ENCODE measurements around the gene RPP30.

RPP30 gene

DNA sequence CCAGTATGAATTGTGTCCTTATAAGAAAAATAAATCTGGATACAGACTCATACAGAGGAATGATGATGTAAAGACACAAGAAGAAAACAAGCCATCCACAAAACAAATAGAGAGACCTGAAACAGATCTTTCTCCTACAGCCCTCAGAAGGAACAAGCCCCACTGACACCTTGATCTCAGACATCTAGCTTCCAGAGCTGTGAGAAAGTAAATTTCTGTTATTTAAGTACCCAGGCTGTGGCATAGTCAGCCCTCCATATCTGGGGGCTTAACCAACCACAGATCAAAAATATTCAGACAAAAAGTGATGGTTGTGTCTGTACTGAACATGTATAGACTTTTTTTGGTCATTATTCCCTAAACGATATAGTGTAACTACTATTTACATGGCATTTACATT, 73.0 kb downstream of the RPP30 start:
- no peak for DNase-seq (ENCODE audit: low read depth)

DNA sequence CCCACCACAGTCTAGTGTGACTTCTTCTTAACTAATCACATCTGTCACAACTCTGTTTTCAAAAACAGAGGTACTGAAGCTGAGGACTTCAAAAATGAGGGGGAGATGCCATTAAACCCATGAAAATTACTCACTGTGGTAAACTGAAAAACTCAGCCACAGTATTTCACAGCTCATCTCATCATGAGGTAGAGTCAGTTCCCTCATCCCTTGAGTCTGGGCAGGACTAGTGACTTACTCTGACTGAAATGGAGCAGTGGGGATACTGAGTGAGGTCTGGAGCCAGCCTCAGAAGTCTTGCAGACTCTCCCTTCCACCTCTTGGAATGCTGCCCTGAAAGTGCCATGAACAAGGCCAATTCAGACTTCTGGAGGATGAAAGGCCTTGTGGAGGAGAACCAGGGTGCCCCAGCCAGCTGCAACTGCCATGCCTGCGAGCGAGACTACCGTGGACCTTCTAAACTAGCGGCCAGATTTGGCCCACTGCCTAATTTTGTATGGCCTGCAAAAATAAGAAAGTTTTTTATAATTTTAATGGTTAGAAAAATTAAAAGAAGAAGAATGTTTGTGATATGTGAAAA, 73.8 kb downstream of the RPP30 start:
- no peak for DNase-seq (ENCODE audit: low read depth)

DNA sequence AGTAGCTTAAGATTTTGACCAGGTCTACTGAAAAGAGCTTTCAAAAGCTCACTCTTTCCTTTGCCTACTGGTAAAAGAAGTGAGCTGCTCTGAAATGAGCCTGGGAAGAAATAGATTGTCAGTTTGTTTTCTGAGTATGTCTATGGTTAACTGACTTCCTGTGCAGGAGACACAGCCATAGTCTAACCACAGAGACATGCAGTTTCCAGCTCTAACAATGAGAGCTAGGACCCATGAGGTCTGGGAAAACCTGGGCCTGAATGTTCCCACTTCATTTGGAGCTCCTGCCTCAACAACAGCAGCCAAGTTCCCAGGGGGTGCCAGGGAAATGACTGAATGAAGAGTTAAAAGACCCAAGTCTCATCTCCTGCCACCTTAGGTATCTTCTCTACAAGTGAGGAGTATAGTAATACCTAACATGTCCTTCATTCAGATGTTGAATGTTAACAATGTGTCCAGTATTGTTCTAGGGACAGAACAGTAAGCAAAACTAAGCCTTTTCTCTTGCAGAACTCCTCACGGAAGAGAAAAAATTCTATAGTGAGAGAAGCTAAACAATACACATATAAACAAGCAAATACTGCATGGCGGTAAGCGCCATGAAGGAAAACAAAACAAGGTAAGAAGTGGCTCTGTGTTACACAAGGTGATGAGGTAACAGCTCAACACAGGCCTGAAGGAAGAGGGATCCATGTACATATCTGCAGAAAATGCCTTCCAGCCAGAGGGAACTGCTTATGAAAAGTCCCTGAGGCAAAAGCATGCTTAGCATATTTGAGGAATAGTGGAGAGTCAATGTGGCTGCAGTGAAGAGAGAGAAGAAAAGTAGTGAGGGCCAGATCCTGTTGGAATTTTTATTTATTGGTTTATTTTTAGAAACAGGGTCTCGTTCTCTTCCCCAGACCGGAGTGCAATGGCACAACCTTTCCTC, 75.5 kb downstream of the RPP30 start:
- no peak for DNase-seq (ENCODE audit: low read depth)
